Fibroblast of lung (primary cell): ENCODE results near the gene NRIP1. TPM values are rescaled to one million over a fixed set of nuclear protein-coding genes. Genes with fewer than 3 reads are reported as not detected.

Source experiments
- DNase-seq, 2 donors: peaks; one replicate each; pipeline versions ENCODE4 v3.0.0 to v3.0.0-alpha.2; 2010; ENCODE audit warnings: low read depth in 2 of 2
- H2AFZ ChIP-seq: 2 replicates; pipeline ENCODE4 v1.5.1; 2012; ENCODE audit warnings: low read length, control low read depth, inconsistent platforms
- H3K27ac ChIP-seq: 2 replicates; pipeline ENCODE4 v1.5.1; 2011; ENCODE audit warnings: low read length, control low read depth; ENCODE audit not compliant: insufficient read depth
- H3K27me3 ChIP-seq: 2 replicates; pipeline ENCODE4 v1.5.1; 2011; ENCODE audit warnings: mild to moderate bottlenecking, low read length; ENCODE audit not compliant: control insufficient read depth, insufficient read depth
- H3K36me3 ChIP-seq: 2 replicates; pipeline ENCODE4 v1.5.1; 2011; ENCODE audit warnings: low read length; ENCODE audit not compliant: control insufficient read depth, insufficient read depth
- H3K4me1 ChIP-seq: 2 replicates; pipeline ENCODE4 v1.5.1; 2011; ENCODE audit warnings: low read length; ENCODE audit not compliant: control insufficient read depth, insufficient read depth; ENCODE audit errors: extremely low read depth
- H3K4me2 ChIP-seq: 2 replicates; pipeline ENCODE4 v1.5.1; 2011; ENCODE audit warnings: low read length, control low read depth; ENCODE audit not compliant: insufficient read depth; ENCODE audit errors: extremely low read depth
- H3K4me3 ChIP-seq, 4 experiments: fragments of 200-600 bp in 1 of 4; sonication (generic) in 1 of 4; replicated peaks in 1 of 4; 2 replicates each; pipeline ENCODE4 v1.5.1; 2011 to 2016; ENCODE audit warnings: low read length in 4 of 4, low read depth in 3 of 4, mild to moderate bottlenecking in 3 of 4, control low read depth in 2 of 4, inconsistent platforms in 1 of 4, mixed read lengths in 1 of 4; ENCODE audit not compliant: insufficient read depth in 1 of 4; ENCODE audit errors: control extremely low read depth in 1 of 4
- H3K79me2 ChIP-seq: 2 replicates; pipeline ENCODE4 v1.5.1; 2012; ENCODE audit warnings: mild to moderate bottlenecking, low read length, inconsistent platforms; ENCODE audit not compliant: control insufficient read depth, insufficient read depth
- H3K9ac ChIP-seq: 2 replicates; pipeline ENCODE4 v1.5.1; 2011; ENCODE audit warnings: mild to moderate bottlenecking, low read length, control low read depth; ENCODE audit not compliant: insufficient read depth
- H3K9me3 ChIP-seq: 2 replicates; pipeline ENCODE4 v1.5.1; 2012; ENCODE audit warnings: low read depth, low read length; ENCODE audit not compliant: control insufficient read depth, insufficient read depth
- H4K20me1 ChIP-seq: 2 replicates; pipeline ENCODE4 v1.5.1; 2011; ENCODE audit warnings: low read length; ENCODE audit not compliant: control insufficient read depth, insufficient read depth; ENCODE audit errors: extremely low read depth
- EZH2 ChIP-seq: IDR thresholded peaks from 2 replicates; pipeline ENCODE4 v1.5.1; 2012; ENCODE audit warnings: low read length, control low read depth, mild to moderate bottlenecking; ENCODE audit errors: missing control alignments
- polyA plus RNA-seq, 2 donors: library from polyadenylated mRNA; depleted of rRNA in 1 of 2; stranded (reverse) in 1 of 2; unstranded in 1 of 2; fragments of >200 nt; gene quantifications; 2 replicates each; pipeline ENCODE4 v1.2.1, GENCODE V29; 2011 to 2012; ENCODE audit warnings: missing spikeins in 1 of 2
- total RNA-seq: library from RNA; depleted of rRNA; stranded (reverse); fragments of >200 nt; gene quantifications from 2 replicates; pipeline ENCODE4 v1.2.1, GENCODE V29; 2014
- TF ChIP-seq, protein P1 (sequence below), 2 donors: IDR thresholded peaks in 1 of 2; conservative IDR thresholded peaks in 1 of 2; 1 replicate in 1 of 2; 2 replicates in 1 of 2; pipeline ENCODE4 v1.5.1; 2011 to 2012; ENCODE audit warnings: low read length in 2 of 2, control low read depth in 1 of 2, inconsistent platforms in 1 of 2, low read depth in 1 of 2, mild to moderate bottlenecking in 1 of 2

Gene NRIP1
- total and polyA plus RNA-seq, 2 donors (not counting 1 experiment from before 2014, with no cell fraction given): 17.8 to 24.8 TPM

DNA sequence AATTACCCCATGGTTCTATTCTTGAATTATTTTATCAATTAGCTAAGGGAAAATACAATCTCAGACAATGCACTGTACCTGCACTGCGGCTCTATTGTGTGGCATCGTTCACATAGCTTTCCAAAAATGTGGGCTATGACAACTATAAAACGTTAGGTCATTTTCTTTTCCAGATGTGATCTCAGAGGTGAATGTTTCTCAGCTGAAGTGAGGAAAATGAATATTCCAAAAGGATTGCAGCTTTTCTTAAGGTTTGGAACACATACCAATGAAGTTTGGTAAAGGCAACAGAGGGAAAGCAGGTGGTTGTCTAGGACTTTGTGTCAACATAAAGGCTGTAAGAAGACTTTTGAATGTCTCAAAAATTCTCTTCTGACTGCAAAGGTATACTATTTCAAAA lies 105.5 kb downstream of the NRIP1 start:
- H3K9me3 ChIP-seq: no peaks in the 10 kb centered on the region
- H3K36me3 ChIP-seq: no peaks in the 10 kb centered on the region
- no peaks in the 10 kb centered on the region for H4K20me1 ChIP-seq
- no peak overlapping the region for H3K9ac ChIP-seq
- peak in 1 of 2 donors; percentile 48 for DNase-seq
- H3K27me3 ChIP-seq: no peaks in the 10 kb centered on the region
- no peaks in the 10 kb centered on the region for H3K4me1 ChIP-seq
- no peak overlapping the region for H3K27ac ChIP-seq
- no peak overlapping the region for H2AFZ ChIP-seq
- H3K4me2 ChIP-seq: no peak overlapping the region
- H3K4me3 ChIP-seq: no peak overlapping the region
- no peak for TF ChIP-seq EZH2
- TF ChIP-seq, protein P1, sequence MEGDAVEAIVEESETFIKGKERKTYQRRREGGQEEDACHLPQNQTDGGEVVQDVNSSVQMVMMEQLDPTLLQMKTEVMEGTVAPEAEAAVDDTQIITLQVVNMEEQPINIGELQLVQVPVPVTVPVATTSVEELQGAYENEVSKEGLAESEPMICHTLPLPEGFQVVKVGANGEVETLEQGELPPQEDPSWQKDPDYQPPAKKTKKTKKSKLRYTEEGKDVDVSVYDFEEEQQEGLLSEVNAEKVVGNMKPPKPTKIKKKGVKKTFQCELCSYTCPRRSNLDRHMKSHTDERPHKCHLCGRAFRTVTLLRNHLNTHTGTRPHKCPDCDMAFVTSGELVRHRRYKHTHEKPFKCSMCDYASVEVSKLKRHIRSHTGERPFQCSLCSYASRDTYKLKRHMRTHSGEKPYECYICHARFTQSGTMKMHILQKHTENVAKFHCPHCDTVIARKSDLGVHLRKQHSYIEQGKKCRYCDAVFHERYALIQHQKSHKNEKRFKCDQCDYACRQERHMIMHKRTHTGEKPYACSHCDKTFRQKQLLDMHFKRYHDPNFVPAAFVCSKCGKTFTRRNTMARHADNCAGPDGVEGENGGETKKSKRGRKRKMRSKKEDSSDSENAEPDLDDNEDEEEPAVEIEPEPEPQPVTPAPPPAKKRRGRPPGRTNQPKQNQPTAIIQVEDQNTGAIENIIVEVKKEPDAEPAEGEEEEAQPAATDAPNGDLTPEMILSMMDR (conservative IDR thresholded peaks at IDR 0.05 in 1 of 2, IDR thresholded peaks at IDR 0.05 in 1 of 2; ENCODE audit: low read depth in 1 of 2, low read length in 2 of 2): no peak
- H3K79me2 ChIP-seq: no peaks in the 10 kb centered on the region

DNA sequence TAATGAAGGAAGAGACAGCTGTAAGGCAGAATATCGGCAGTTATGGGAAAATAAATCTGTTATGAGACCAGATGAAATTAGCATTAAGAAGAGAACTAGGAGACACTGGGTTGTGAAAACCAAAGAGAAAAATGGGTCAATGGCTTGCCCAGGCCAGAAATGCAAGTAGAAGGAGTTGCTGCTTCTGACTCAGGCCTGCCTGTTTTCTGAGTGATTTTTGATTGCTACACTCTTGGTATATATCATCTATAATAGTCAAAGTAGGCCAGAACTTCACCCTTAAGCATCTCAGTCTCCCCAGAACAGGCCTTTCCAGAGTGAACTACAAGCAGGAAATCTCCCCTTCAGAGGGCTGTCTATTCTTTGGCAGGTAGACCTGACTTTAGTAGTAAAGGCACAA lies 107.0 kb downstream of the NRIP1 start:
- TF ChIP-seq, protein P1 (conservative IDR thresholded peaks at IDR 0.05 in 1 of 2, IDR thresholded peaks at IDR 0.05 in 1 of 2; ENCODE audit: low read depth in 1 of 2, low read length in 2 of 2): no peak
- TF ChIP-seq EZH2: no peak
- no peak overlapping the region for H3K9ac ChIP-seq
- no peaks in the 10 kb centered on the region for H3K4me1 ChIP-seq
- H2AFZ ChIP-seq: no peak overlapping the region
- no peaks in the 10 kb centered on the region for H3K27me3 ChIP-seq
- H3K79me2 ChIP-seq: no peaks in the 10 kb centered on the region
- H3K27ac ChIP-seq: no peak overlapping the region
- no peak overlapping the region for H3K4me3 ChIP-seq
- H3K9me3 ChIP-seq: no peaks in the 10 kb centered on the region
- no peaks in the 10 kb centered on the region for H3K36me3 ChIP-seq
- DNase-seq: no peak
- no peaks in the 10 kb centered on the region for H4K20me1 ChIP-seq
- no peak overlapping the region for H3K4me2 ChIP-seq

DNA sequence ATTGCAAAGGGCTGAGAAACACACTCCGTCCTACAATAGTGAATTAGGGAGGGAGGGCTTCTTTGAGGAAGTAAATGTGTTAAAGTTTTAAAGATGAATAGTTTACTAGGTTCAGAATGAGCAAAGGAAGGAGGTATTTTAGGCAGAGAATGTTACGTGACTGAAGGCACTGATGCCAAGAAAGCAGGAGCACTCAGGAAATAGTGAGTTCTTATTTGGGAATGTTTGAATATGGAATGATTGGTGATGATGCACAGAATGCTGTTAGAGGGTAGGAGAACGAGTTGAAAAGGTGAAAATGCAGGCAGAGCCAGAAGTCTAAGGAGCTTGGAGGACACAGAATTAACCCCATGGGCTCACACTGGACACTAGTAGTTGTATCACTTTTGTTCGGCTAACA lies 108.0 kb downstream of the NRIP1 start:
- TF ChIP-seq, protein P1 (conservative IDR thresholded peaks at IDR 0.05 in 1 of 2, IDR thresholded peaks at IDR 0.05 in 1 of 2; ENCODE audit: low read depth in 1 of 2, low read length in 2 of 2): no peak
- no peak for TF ChIP-seq EZH2
- H3K27ac ChIP-seq: no peak overlapping the region
- H3K4me3 ChIP-seq: no peak overlapping the region
- no peaks in the 10 kb centered on the region for H3K9me3 ChIP-seq
- no peaks in the 10 kb centered on the region for H4K20me1 ChIP-seq
- H3K27me3 ChIP-seq: no peaks in the 10 kb centered on the region
- H3K4me1 ChIP-seq: no peaks in the 10 kb centered on the region
- no peaks in the 10 kb centered on the region for H3K79me2 ChIP-seq
- peak in 1 of 2 donors; percentile 87 for DNase-seq
- H3K9ac ChIP-seq: no peak overlapping the region
- H3K36me3 ChIP-seq: no peaks in the 10 kb centered on the region
- H2AFZ ChIP-seq: no peak overlapping the region
- H3K4me2 ChIP-seq: no peak overlapping the region
